Measurements from ENCODE around the gene VSNL1. TPM values are rescaled to one million over a fixed set of nuclear protein-coding genes. Genes with fewer than 3 reads are reported as not detected.

Gene VSNL1
- polyA plus RNA-seq, 3 donors: not detected

DNA sequence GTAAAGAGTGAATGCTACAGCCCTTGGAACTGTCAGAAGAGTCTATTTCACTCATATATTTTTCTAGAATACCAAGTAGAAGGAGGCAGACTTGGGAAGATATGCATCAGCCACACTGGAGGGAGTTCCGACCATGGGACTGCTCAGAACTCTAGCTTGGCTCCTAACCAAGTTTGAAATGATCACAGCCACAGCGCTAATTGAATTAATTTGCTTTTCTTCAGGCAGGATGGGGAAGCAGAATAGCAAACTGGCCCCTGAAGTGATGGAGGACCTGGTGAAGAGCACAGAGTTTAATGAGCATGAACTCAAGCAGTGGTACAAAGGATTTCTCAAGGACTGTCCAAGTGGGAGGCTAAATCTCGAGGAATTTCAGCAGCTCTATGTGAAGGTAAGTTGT is 51.4 kb downstream of the VSNL1 start:
- Mint-ChIP-seq H3K4me3 (no peak overlapping the region), H3K27ac (no peak overlapping the region), H3K36me3 (no peaks in the 10 kb centered on the region), H3K27me3 (ENCODE audit: low read depth in 3 of 3) (peaks cover 0 to 3% (median 2%) of the 10 kb centered on the region in 3 donors), H3K9me3 (peaks cover 0 to 2% (median 0%) of the 10 kb centered on the region in 7 donors), H3K4me1 (no peaks in the 10 kb centered on the region)
- Histone ChIP-seq H4K20me1 (ENCODE audit: insufficient read depth, low read length) (no peaks in the 10 kb centered on the region), H3K4me2 (replicated peaks; ENCODE audit: extremely low read depth, low read length, poor library complexity, severe bottlenecking) (no peak overlapping the region), H3K9ac (ENCODE audit: insufficient read depth, low read length, poor library complexity, severe bottlenecking) (no peak overlapping the region), H2AFZ (ENCODE audit: insufficient read depth, low read depth, low read length, poor library complexity, severe bottlenecking) (no peak overlapping the region), H3K79me2 (ENCODE audit: insufficient read depth, low read length) (no peaks in the 10 kb centered on the region), H3K4me3 (replicated peaks in 1 of 3; ENCODE audit: low read depth in 2 of 3, low read length in 3 of 3) (no peak overlapping the region), H3K4me1 (ENCODE audit: control insufficient read depth in 1 of 2, insufficient read depth in 2 of 2, low read length in 2 of 2) (no peaks in the 10 kb centered on the region), H3K27me3 (ENCODE audit: control insufficient read depth in 2 of 2, insufficient read depth in 2 of 2, low read length in 2 of 2) (no peaks in the 10 kb centered on the region), H3K27ac (ENCODE audit: low read depth in 1 of 2, low read length in 2 of 2) (no peak overlapping the region), H3K36me3 (replicated peaks in 1 of 2; ENCODE audit: control insufficient read depth in 1 of 2, insufficient read depth in 2 of 2, low read length in 2 of 2) (no peaks in the 10 kb centered on the region), H3K9me3 (replicated peaks in 1 of 2; ENCODE audit: control insufficient read depth in 1 of 2, insufficient read depth in 1 of 2, low read length in 2 of 2) (no peaks in the 10 kb centered on the region)
- intact Hi-C loops (cut with micrococcal nuclease): no loop called here
- DNase-seq: no peak
- 80% methylated on average over 1 of the region's 3 CpGs for WGBS (ENCODE audit: insufficient coverage)
- no peak for TF ChIP-seq CTCF (IDR thresholded peaks at IDR 0.05)

DNA sequence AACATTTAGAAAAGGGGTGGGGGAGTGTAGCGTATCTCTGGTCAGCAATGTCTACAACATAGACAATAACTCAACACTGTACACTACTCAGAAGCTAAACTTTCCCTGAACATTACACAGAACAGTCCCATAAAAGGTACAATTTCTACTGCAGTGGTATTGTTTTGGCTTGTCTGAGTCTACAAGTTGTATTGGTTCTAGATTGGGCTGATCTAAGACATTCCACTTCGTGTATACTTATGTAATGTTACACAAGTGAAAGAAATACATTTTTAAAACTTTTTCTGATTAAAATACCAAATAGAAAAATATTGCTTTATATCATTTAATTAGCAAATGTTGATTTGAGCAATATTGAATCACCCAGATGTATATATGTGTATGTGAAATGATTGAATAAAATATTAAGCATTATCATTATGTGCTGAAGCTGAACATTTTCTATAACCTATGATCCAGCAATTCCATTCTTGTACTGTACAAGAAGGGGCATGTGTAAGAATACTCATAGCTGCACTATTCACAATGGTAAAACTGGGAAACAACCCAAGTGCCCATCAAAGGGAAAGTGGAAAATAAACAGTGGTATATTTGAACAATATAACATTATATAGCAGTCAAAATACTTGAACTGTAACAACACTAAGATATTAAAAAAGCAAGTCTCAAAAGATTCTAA is 52.4 kb downstream of the VSNL1 start:
- peaks cover 0 to 2% (median 0%) of the 10 kb centered on the region in 7 donors for H3K9me3 Mint-ChIP-seq
- no peak overlapping the region for H2AFZ ChIP-seq (ENCODE audit: insufficient read depth, low read depth, low read length, poor library complexity, severe bottlenecking)
- H3K36me3 Mint-ChIP-seq: no peaks in the 10 kb centered on the region
- no CpG with 5 or more reads among the region's 2 CpGs for WGBS (ENCODE audit: insufficient coverage)
- no peaks in the 10 kb centered on the region for H3K79me2 ChIP-seq (ENCODE audit: insufficient read depth, low read length)
- H3K27ac ChIP-seq (ENCODE audit: low read depth in 1 of 2, low read length in 2 of 2): no peak overlapping the region
- peaks cover 0 to 3% (median 2%) of the 10 kb centered on the region in 3 donors for H3K27me3 Mint-ChIP-seq (ENCODE audit: low read depth in 3 of 3)
- no peaks in the 10 kb centered on the region for H4K20me1 ChIP-seq (ENCODE audit: insufficient read depth, low read length)
- no peaks in the 10 kb centered on the region for H3K4me1 ChIP-seq (ENCODE audit: control insufficient read depth in 1 of 2, insufficient read depth in 2 of 2, low read length in 2 of 2)
- no peaks in the 10 kb centered on the region for H3K27me3 ChIP-seq (ENCODE audit: control insufficient read depth in 2 of 2, insufficient read depth in 2 of 2, low read length in 2 of 2)
- intact Hi-C loops (cut with micrococcal nuclease): no loop called here
- no peak for DNase-seq
- no peak overlapping the region for H3K9ac ChIP-seq (ENCODE audit: insufficient read depth, low read length, poor library complexity, severe bottlenecking)
- no peaks in the 10 kb centered on the region for H3K4me1 Mint-ChIP-seq
- no peaks in the 10 kb centered on the region for H3K36me3 ChIP-seq (replicated peaks in 1 of 2; ENCODE audit: control insufficient read depth in 1 of 2, insufficient read depth in 2 of 2, low read length in 2 of 2)
- no peak for TF ChIP-seq CTCF (IDR thresholded peaks at IDR 0.05)
- H3K27ac Mint-ChIP-seq: no peak overlapping the region
- H3K4me3 Mint-ChIP-seq: no peak overlapping the region
- no peaks in the 10 kb centered on the region for H3K9me3 ChIP-seq (replicated peaks in 1 of 2; ENCODE audit: control insufficient read depth in 1 of 2, insufficient read depth in 1 of 2, low read length in 2 of 2)
- no peak overlapping the region for H3K4me3 ChIP-seq (replicated peaks in 1 of 3; ENCODE audit: low read depth in 2 of 3, low read length in 3 of 3)
- no peak overlapping the region for H3K4me2 ChIP-seq (replicated peaks; ENCODE audit: extremely low read depth, low read length, poor library complexity, severe bottlenecking)
